ENCODE data around the gene QARS1. TPM values are rescaled to one million over a fixed set of nuclear protein-coding genes. Genes with fewer than 3 reads are reported as not detected.

The QARS1 gene
- total and polyA plus RNA-seq, 3 donors from 2014 or later: 175 to 246 (median 198) TPM

DNA sequence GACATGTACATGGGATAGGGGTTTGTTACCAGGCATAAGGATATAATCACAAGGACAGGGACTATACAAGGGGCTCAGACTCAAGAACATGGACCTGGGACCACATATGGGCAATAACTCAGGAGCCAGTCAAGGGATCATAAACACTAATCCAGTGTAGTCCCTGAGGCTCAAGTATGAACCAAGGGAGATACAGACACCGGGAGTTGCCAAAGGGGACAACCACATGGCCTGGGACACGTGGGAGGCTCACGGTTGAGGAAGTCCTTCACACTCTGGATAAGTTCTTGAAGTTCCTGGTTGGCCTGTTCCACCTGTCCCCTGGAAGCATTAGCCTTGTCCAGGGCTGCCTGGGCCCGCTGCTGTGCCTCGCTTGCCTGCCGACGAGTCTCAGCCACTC, 17.9 kb upstream of the QARS1 start:
- no peak for TF ChIP-seq POLR2A (IDR thresholded peaks at IDR 0.05)
- TF ChIP-seq, protein P1, sequence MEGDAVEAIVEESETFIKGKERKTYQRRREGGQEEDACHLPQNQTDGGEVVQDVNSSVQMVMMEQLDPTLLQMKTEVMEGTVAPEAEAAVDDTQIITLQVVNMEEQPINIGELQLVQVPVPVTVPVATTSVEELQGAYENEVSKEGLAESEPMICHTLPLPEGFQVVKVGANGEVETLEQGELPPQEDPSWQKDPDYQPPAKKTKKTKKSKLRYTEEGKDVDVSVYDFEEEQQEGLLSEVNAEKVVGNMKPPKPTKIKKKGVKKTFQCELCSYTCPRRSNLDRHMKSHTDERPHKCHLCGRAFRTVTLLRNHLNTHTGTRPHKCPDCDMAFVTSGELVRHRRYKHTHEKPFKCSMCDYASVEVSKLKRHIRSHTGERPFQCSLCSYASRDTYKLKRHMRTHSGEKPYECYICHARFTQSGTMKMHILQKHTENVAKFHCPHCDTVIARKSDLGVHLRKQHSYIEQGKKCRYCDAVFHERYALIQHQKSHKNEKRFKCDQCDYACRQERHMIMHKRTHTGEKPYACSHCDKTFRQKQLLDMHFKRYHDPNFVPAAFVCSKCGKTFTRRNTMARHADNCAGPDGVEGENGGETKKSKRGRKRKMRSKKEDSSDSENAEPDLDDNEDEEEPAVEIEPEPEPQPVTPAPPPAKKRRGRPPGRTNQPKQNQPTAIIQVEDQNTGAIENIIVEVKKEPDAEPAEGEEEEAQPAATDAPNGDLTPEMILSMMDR (IDR thresholded peaks at IDR 0.05): no peak
- H3K9me3 ChIP-seq: no peaks in the 10 kb centered on the region
- intact Hi-C loops (cut with DNase I; ENCODE audit: low total_unique reads): no loop called here
- peaks cover 20% of the 10 kb centered on the region for H3K4me1 ChIP-seq
- no peaks in the 10 kb centered on the region for H3K27me3 ChIP-seq
- no peak overlapping the region for H3K4me3 ChIP-seq
- WGBS, 2 donors: 74 to 77% methylated on average over 6 to 7 of the region's 7 CpGs
- no peak for DNase-seq
- H3K27ac ChIP-seq: no peak overlapping the region
- H3K36me3 ChIP-seq (ENCODE audit: low read depth, missing control alignments): no peaks in the 10 kb centered on the region

DNA sequence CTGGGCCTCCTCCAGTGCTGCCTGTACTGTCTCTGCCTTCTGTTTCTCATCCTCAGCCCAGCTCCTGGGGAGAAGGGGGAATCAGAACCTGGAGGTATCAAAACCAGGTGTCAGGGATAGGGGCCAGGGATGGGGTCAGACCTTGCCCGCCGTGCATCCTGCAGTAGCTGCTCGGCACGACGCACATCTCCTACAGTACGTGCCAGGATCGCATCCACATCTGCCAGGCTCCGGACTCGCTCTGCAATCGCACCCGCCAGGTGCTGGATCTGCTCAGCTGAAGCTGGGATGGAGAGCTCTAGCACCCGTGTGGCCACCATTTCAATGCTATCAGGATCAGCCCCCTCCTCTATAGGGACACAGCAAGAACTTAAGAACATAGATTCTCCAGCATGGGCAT, 17.5 kb upstream of the QARS1 start:
- no peaks in the 10 kb centered on the region for H3K36me3 ChIP-seq (ENCODE audit: low read depth, missing control alignments)
- TF ChIP-seq POLR2A (IDR thresholded peaks at IDR 0.05): no peak
- TF ChIP-seq, protein P1 (IDR thresholded peaks at IDR 0.05): no peak
- peaks cover 20% of the 10 kb centered on the region for H3K4me1 ChIP-seq
- intact Hi-C loops (cut with DNase I; ENCODE audit: low total_unique reads): no loop called here
- DNase-seq: no peak
- no peaks in the 10 kb centered on the region for H3K9me3 ChIP-seq
- H3K27ac ChIP-seq: no peak overlapping the region
- 89 to 90% methylated on average over 12 of the region's 12 CpGs for WGBS, 2 donors
- no peak overlapping the region for H3K4me3 ChIP-seq
- H3K27me3 ChIP-seq: no peaks in the 10 kb centered on the region

- TF ChIP-seq POLR2A (IDR thresholded peaks at IDR 0.05): no peak
- TF ChIP-seq, protein P1 (IDR thresholded peaks at IDR 0.05): no peak
- Histone ChIP-seq H3K9me3 (no peaks in the 10 kb centered on the region), H3K27me3 (no peaks in the 10 kb centered on the region), H3K4me1 (peaks cover 20% of the 10 kb centered on the region), H3K4me3 (peak overlapping the region; percentile 74 to 96), H3K36me3 (ENCODE audit: low read depth, missing control alignments) (no peaks in the 10 kb centered on the region), H3K27ac (peak overlapping the region; percentile 89 to 90)
- intact Hi-C loops (cut with DNase I; ENCODE audit: low total_unique reads): no loop called here
- DNase-seq: no peak
- 57 to 61% methylated on average over 13 to 17 of the region's 17 CpGs for WGBS, 2 donors
Observed at GRCh38 chr3:49121132-49121736, 16.7 kb upstream of the QARS1 start.

DNA sequence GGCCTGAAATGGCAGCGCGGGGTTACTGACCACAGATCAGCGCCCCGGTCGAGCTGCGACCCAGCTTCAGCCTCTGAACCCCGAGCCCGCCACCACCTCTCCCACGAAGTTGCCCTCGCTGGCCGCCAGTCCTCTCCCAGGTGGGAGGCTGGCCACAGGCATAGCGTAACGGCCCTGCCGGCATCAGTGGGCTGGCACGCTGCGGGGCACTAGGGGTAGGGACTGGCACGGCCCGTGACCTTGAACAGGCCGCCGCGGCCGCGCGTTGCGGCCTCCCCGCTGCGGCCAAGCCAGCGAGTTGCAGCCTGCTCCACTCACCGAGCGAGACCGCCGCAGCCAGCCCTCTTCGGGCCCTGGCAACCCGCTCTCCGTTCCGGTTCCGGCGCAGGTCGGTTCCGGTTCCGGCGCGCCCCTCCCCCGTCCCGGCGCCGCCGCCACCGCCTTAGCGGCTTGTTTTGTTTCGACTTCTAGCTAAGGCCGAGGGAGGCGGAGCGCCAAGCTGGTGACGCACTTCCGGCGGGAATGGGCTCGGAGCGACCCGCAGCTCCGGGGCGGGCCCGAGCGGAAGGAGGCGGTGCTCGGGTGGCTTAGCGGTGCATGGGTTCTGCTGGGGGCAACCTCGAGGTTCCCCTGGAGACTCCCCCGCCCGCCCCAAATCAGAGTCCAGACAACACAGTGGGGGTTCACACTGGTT, 16.0 kb upstream of the QARS1 start, which contains the start of gene USP19:
TSS of gene USP19 (minus strand) at position 386 of the 694 bp plus-strand sequence. CDS start 1,678 bp downstream, outside the sequence.
- intact Hi-C loops (cut with DNase I; ENCODE audit: low total_unique reads): no loop called here
- H3K27me3 ChIP-seq: no peaks in the 10 kb centered on the region
- H3K9me3 ChIP-seq: no peaks in the 10 kb centered on the region
- H3K4me3 ChIP-seq: peak within 1 kb of the TSS; percentile 74 to 96
- no peaks in the 10 kb centered on the region for H3K36me3 ChIP-seq (ENCODE audit: low read depth, missing control alignments)
- H3K4me1 ChIP-seq: peaks cover 20% of the 10 kb centered on the region
- peak; percentile 17 for TF ChIP-seq POLR2A (IDR thresholded peaks at IDR 0.05)
- TF ChIP-seq, protein P1 (IDR thresholded peaks at IDR 0.05): no peak
- 1% methylated on average over 32 of the region's 70 CpGs; no CpG with 5 or more reads in 1 of the 2 donors for WGBS, 2 donors
- peak within 1 kb of the TSS; percentile 89 to 90 for H3K27ac ChIP-seq
- peak; percentile 96 for DNase-seq

All from testis (tissue), 3 donors.